ENCODE measurements around the gene ZNF326. TPM values are rescaled to one million over a fixed set of nuclear protein-coding genes. Genes with fewer than 3 reads are reported as not detected.

Gene ZNF326
- total RNA-seq, 1 experiment from 2014 or later = 14.7 TPM

GRCh38 chr1:90074970-90075391 lies 80.1 kb downstream of the ZNF326 start:
- H3K4me1 ChIP-seq (ENCODE audit: low read length) = peaks cover 5% of the 10 kb centered on the region
- H3K4me2 ChIP-seq (ENCODE audit: low read depth, low read length, poor library complexity, severe bottlenecking) = no peak overlapping the region
- H3K36me3 ChIP-seq (ENCODE audit: insufficient read depth, low read length) = no peaks in the 10 kb centered on the region
- H3K79me2 ChIP-seq (ENCODE audit: low read length) = no peaks in the 10 kb centered on the region
- no peak for DNase-seq
- H4K20me1 ChIP-seq (ENCODE audit: insufficient read depth, low read depth, low read length) = no peaks in the 10 kb centered on the region
- no peak overlapping the region for H3K4me3 ChIP-seq (ENCODE audit: low read length)
- H3K9me2 ChIP-seq (replicated peaks; ENCODE audit: insufficient read depth, low read length) = no peaks in the 10 kb centered on the region
- H3K9me3 ChIP-seq (ENCODE audit: low read length) = no peaks in the 10 kb centered on the region
- H2AFZ ChIP-seq (ENCODE audit: low read length) = no peak overlapping the region
- H3K27me3 ChIP-seq (ENCODE audit: low read length) = no peaks in the 10 kb centered on the region
- no peak overlapping the region for H3K27ac ChIP-seq (ENCODE audit: low read length)
- H3K9ac ChIP-seq (ENCODE audit: low read length) = no peak overlapping the region

GRCh38 chr1:90083995-90084394 lies 89.1 kb downstream of the ZNF326 start:
- H2AFZ ChIP-seq (ENCODE audit: low read length) = no peak overlapping the region
- no peak overlapping the region for H3K9ac ChIP-seq (ENCODE audit: low read length)
- H3K9me3 ChIP-seq (ENCODE audit: low read length) = no peaks in the 10 kb centered on the region
- no peaks in the 10 kb centered on the region for H3K36me3 ChIP-seq (ENCODE audit: insufficient read depth, low read length)
- no peaks in the 10 kb centered on the region for H3K27me3 ChIP-seq (ENCODE audit: low read length)
- no peaks in the 10 kb centered on the region for H3K79me2 ChIP-seq (ENCODE audit: low read length)
- DNase-seq = no peak
- no peaks in the 10 kb centered on the region for H4K20me1 ChIP-seq (ENCODE audit: insufficient read depth, low read depth, low read length)
- H3K27ac ChIP-seq (ENCODE audit: low read length) = no peak overlapping the region
- H3K4me1 ChIP-seq (ENCODE audit: low read length) = no peaks in the 10 kb centered on the region
- H3K4me3 ChIP-seq (ENCODE audit: low read length) = no peak overlapping the region
- no peak overlapping the region for H3K4me2 ChIP-seq (ENCODE audit: low read depth, low read length, poor library complexity, severe bottlenecking)
- no peaks in the 10 kb centered on the region for H3K9me2 ChIP-seq (replicated peaks; ENCODE audit: insufficient read depth, low read length)

Small RNA genes within 50 kb of the gene (small RNA-seq; reads per million reads assigned to genes)
- not detected for gene RN7SKP272

Other genes with a start within 250 kb of the ZNF326 start
- 30.1 and 48.9 TPM in 2 replicates for gene LRRC8D, start 174.1 kb upstream of the ZNF326 start, total RNA-seq (2014; rRNA removed; shearing (Covaris generic); ENCODE audit: low replicate concordance)